ENCODE measurements around the gene B9D1.

The B9D1 gene

GRCh38 chr17:19307521-19307920 is 55.0 kb downstream of the B9D1 start:
- in situ Hi-C loops (cut with HindIII; ENCODE audit: low sequenced_read_pairs): no loop called here

GRCh38 chr17:19306160-19307111 is 56.1 kb downstream of the B9D1 start:
- in situ Hi-C loops (cut with HindIII; ENCODE audit: low sequenced_read_pairs): no loop called here

GRCh38 chr17:19305761-19306159 is 56.8 kb downstream of the B9D1 start:
- in situ Hi-C loops (cut with HindIII; ENCODE audit: low sequenced_read_pairs): no loop called here

- in situ Hi-C loops (cut with HindIII; ENCODE audit: low sequenced_read_pairs): no loop called here
Observed at GRCh38 chr17:19305256-19305655, 57.3 kb downstream of the B9D1 start.

GRCh38 chr17:19304751-19305150 is 57.8 kb downstream of the B9D1 start:
- in situ Hi-C loops (cut with HindIII; ENCODE audit: low sequenced_read_pairs): no loop called here

GRCh38 chr17:19304209-19304608 is 58.3 kb downstream of the B9D1 start:
- in situ Hi-C loops (cut with HindIII; ENCODE audit: low sequenced_read_pairs): no loop called here

GRCh38 chr17:19303367-19303776 is 59.2 kb downstream of the B9D1 start:
- in situ Hi-C loops (cut with HindIII; ENCODE audit: low sequenced_read_pairs): no loop called here

- in situ Hi-C loops (cut with HindIII; ENCODE audit: low sequenced_read_pairs): no loop called here
Observed at GRCh38 chr17:19302791-19303331, 59.7 kb downstream of the B9D1 start.

GRCh38 chr17:19301973-19302372 is 60.5 kb downstream of the B9D1 start:
- in situ Hi-C loops (cut with HindIII; ENCODE audit: low sequenced_read_pairs): no loop called here

- in situ Hi-C loops (cut with HindIII; ENCODE audit: low sequenced_read_pairs): no loop called here
Observed at GRCh38 chr17:19301274-19301951, 61.1 kb downstream of the B9D1 start.

GRCh38 chr17:19299866-19300265 is 62.7 kb downstream of the B9D1 start:
- in situ Hi-C loops (cut with HindIII; ENCODE audit: low sequenced_read_pairs): loop anchor here (5.0 kb wide), 1 partner anchor 32 kb away; no protein-coding TSS in a partner anchor

GRCh38 chr17:19299214-19299747 is 63.2 kb downstream of the B9D1 start:
- in situ Hi-C loops (cut with HindIII; ENCODE audit: low sequenced_read_pairs): loop anchor here (5.0 kb wide), 1 partner anchor 33 kb away; no protein-coding TSS in a partner anchor

- in situ Hi-C loops (cut with HindIII; ENCODE audit: low sequenced_read_pairs): loop anchor here (5.0 kb wide), 1 partner anchor 34 kb away; no protein-coding TSS in a partner anchor
Observed at GRCh38 chr17:19298569-19299213, 63.8 kb downstream of the B9D1 start.

GRCh38 chr17:19296786-19297778 is 65.4 kb downstream of the B9D1 start:
- in situ Hi-C loops (cut with HindIII; ENCODE audit: low sequenced_read_pairs): loop anchor here (5.0 kb wide), 1 partner anchor 35 kb away; no protein-coding TSS in a partner anchor

- in situ Hi-C loops (cut with HindIII; ENCODE audit: low sequenced_read_pairs): loop anchor here (5.0 kb wide), 1 partner anchor 37 kb away; no protein-coding TSS in a partner anchor
Observed at GRCh38 chr17:19295473-19296135, 66.9 kb downstream of the B9D1 start.

- in situ Hi-C loops (cut with HindIII; ENCODE audit: low sequenced_read_pairs): no loop called here
Observed at GRCh38 chr17:19294443-19294842, 68.1 kb downstream of the B9D1 start.
